AG04450 (cell line): Measurements from ENCODE around the gene TRIO. TPM values are rescaled to one million over a fixed set of nuclear protein-coding genes. Genes with fewer than 3 reads are reported as not detected.

Experiments used
- CTCF ChIA-PET: fragments of 300-600, 350-600 bp; formaldehyde crosslinking; extraction: SDS; loops from one replicate; lab custom pipeline; 2022; ENCODE audit warnings: antibody characterized with exemption, inconsistent platforms; lab: Charles Lee
- POLR2A ChIA-PET: fragments of 350-600 bp; formaldehyde crosslinking; extraction: SDS; loops from one replicate; lab custom pipeline; 2021; ENCODE audit warnings: antibody characterized with exemption, inconsistent platforms; lab: Yijun Ruan, JAX
- DNase-seq: peaks from one replicate; pipeline ENCODE4 v3.0.0-alpha.2; 2011; ENCODE audit warnings: low read depth, low spot score
- H3K27ac ChIP-seq: one replicate; pipeline ENCODE4 v1.5.1; 2012; ENCODE audit warnings: low read depth, low read length, control low read depth
- H3K27me3 ChIP-seq: one replicate; pipeline ENCODE4 v1.6.0; 2012; ENCODE audit warnings: low read length; ENCODE audit not compliant: control insufficient read depth, insufficient read depth
- H3K4me3 ChIP-seq: 2 replicates; pipeline ENCODE4 v1.5.1; 2011; ENCODE audit warnings: mild to moderate bottlenecking, low read depth, low read length, control low read depth
- H3K9me3 ChIP-seq: 2 replicates; pipeline ENCODE4 v1.5.1; 2012; ENCODE audit warnings: low read length; ENCODE audit not compliant: control insufficient read depth, insufficient read depth
- polyA plus RNA-seq: library from polyadenylated mRNA; depleted of rRNA; stranded (reverse); fragments of >200 nt; gene quantifications from 2 replicates; pipeline ENCODE4 v1.2.3, GENCODE V29; 2011
- TF ChIP-seq, protein P1 (sequence below): IDR thresholded peaks from 2 replicates; pipeline ENCODE4 v1.5.1; 2011; ENCODE audit warnings: low read depth, low read length, control low read depth, inconsistent platforms

Gene TRIO
- polyA plus RNA-seq, 1 experiment: 268 TPM

DNA sequence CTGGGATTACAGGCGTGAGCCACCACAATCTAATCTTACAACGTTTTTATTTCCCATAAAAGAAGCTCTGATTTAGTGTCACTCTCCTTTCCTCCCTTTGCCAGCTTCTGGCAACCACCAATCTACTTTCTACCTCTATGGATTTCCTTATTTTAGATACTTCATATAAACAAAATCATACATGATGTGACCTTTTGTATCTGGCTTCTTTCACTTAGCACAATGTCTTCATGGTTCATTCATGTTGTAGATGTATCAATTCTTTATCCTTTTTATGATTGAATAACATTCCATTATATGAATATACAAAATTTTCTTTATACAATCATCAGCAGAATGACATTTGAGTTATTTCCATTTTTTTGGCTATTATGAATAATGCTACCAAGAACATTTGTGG lies 9.7 kb upstream of the TRIO start:
- no peaks in the 10 kb centered on the region for H3K27me3 ChIP-seq
- POLR2A ChIA-PET: no interaction called here
- DNase-seq: no peak
- TF ChIP-seq, protein P1, sequence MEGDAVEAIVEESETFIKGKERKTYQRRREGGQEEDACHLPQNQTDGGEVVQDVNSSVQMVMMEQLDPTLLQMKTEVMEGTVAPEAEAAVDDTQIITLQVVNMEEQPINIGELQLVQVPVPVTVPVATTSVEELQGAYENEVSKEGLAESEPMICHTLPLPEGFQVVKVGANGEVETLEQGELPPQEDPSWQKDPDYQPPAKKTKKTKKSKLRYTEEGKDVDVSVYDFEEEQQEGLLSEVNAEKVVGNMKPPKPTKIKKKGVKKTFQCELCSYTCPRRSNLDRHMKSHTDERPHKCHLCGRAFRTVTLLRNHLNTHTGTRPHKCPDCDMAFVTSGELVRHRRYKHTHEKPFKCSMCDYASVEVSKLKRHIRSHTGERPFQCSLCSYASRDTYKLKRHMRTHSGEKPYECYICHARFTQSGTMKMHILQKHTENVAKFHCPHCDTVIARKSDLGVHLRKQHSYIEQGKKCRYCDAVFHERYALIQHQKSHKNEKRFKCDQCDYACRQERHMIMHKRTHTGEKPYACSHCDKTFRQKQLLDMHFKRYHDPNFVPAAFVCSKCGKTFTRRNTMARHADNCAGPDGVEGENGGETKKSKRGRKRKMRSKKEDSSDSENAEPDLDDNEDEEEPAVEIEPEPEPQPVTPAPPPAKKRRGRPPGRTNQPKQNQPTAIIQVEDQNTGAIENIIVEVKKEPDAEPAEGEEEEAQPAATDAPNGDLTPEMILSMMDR: no peak
- no peak overlapping the region for H3K4me3 ChIP-seq
- no peak overlapping the region for H3K27ac ChIP-seq
- peaks cover 10% of the 10 kb centered on the region for H3K9me3 ChIP-seq
- CTCF ChIA-PET: interaction anchor here (1.5 kb wide), 1 partner anchor 156 kb away, joined by 4 read pairs; no protein-coding TSS in a partner anchor

DNA sequence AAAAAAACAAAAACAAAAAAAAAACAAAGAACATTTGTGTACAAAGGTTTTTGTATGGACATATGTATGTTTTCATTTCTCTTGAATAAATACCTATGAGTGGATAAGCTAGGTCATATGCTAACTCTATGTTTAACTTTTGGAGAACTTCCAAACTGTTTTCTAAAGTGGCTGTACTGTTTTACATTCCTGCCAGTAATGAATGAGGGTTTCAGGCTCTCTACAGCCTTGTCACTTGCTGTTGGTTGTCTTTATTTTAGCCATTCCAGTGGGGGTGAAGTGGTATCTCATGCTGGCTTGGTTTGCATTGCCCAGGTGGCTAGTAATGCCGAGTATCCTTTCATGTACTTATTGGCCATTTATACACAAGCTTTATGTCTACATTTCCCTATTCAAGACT lies 9.1 kb upstream of the TRIO start:
- H3K27me3 ChIP-seq: no peaks in the 10 kb centered on the region
- ChIA-PET CTCF (no interaction called here), POLR2A (interaction anchor here (0.7 kb wide), 1 partner anchor 120 kb away, joined by 4 read pairs; no protein-coding TSS in a partner anchor)
- DNase-seq: no peak
- H3K27ac ChIP-seq: no peak overlapping the region
- peaks cover 10% of the 10 kb centered on the region for H3K9me3 ChIP-seq
- TF ChIP-seq, protein P1: no peak
- no peak overlapping the region for H3K4me3 ChIP-seq

- TF ChIP-seq, protein P1: no peak
- DNase-seq: no peak
- Histone ChIP-seq H3K27me3 (no peaks in the 10 kb centered on the region), H3K4me3 (no peak overlapping the region), H3K27ac (no peak overlapping the region), H3K9me3 (peaks cover 10% of the 10 kb centered on the region)
- ChIA-PET CTCF (no interaction called here), POLR2A (no interaction called here)
These were observed 8.4 kb upstream of the TRIO start for GRCh38 chr5:14134771-14135170.

- CTCF ChIA-PET: no interaction called here
- H3K9me3 ChIP-seq: peaks cover 14% of the 10 kb centered on the region
These were observed 7.5 kb upstream of the TRIO start for GRCh38 chr5:14135621-14136020.

GRCh38 chr5:14136228-14136627 lies 6.9 kb upstream of the TRIO start:
- no peaks in the 10 kb centered on the region for H3K27me3 ChIP-seq
- DNase-seq: no peak
- peaks cover 14% of the 10 kb centered on the region for H3K9me3 ChIP-seq
- POLR2A ChIA-PET: no interaction called here
- H3K4me3 ChIP-seq: no peak overlapping the region
- TF ChIP-seq, protein P1: no peak
- no peak overlapping the region for H3K27ac ChIP-seq
- CTCF ChIA-PET: interaction anchor here (0.8 to 0.9 kb wide), 3 partner anchors 27 to 134 kb away, joined by 3 read pairs; no protein-coding TSS in a partner anchor

More at GRCh38 chr5:14135621-14136020, 7.5 kb upstream of the TRIO start:
- H3K27me3 ChIP-seq: no peaks in the 10 kb centered on the region
- TF ChIP-seq, protein P1: no peak
- no peak overlapping the region for H3K4me3 ChIP-seq
- DNase-seq: no peak
- POLR2A ChIA-PET: no interaction called here
- no peak overlapping the region for H3K27ac ChIP-seq
